ENCODE measurements around the gene MRPL14.

The MRPL14 gene

DNA sequence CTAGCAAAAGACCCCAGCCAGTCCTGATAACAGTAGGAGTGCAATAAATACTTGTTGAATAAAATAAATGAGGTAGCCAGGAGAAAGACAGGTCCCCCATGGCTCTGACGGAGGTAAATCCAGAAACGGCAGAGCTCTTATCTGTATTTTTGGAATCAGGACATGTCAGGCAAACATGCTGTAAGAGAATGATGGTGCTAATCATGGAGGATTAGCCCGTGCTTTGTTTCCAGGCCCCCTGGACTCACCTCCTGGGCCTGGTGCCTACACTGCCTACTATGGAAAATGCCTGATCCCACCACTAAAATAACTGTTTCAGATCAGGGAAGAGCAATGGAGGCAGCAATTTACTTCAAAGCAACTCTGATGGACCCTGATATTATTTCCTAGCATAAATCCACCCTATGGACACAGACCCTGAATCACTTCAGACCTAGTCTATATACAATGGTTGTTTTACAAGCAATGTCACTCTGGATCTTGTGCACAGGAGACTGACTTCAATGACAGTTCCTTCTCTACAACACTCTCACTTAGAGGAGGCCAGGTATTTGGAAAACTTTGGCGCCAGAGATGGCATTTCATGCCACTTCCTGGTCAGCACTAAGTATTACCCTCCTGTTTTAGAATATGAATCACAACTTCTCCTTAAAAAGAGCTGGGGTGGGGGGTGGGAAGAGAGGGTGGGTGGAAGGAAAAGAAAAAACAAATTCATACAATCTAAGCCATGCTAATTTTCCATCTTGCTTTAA lies 6.4 kb downstream of the MRPL14 start:
- DNase-seq, result no peak

GRCh38 chr6:44119704-44120262 lies 7.5 kb downstream of the MRPL14 start:
- DNase-seq, result no peak

GRCh38 chr6:44117397-44118128 lies 9.7 kb downstream of the MRPL14 start:
- no peak for DNase-seq

DNA sequence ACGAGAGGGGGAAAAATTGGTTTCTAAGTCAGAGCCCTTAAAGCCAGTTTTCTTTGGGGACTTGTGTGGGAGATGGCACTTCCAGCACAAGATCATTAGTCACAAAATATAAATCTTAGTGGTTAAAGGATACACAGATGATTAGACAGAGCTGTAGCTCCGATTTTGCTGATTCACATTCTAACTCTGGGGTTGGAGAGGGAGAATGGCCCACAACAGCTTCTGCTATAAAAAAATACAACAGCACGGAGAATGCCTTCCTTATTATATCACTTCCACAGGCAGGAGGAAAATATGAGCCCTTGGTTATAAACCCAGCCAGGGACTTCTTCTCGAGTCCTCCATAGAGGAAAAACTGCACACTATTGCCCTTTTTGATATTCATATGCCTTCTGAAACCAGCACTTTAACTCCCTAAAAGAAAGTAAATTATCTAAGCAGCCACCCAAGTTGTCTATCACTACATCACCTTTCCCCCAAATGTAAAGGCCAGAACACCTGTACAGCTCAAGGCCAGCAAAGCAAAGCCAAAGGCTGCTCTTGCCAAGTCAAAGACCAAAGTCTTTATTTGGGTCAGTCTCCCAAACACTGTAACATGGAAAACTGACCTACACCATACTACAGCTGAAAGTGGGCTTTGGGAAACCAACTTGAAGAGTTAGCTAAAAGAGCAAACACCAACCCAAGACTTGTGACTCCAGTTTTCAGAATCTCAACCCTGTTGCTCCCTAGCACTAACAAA lies 10.4 kb downstream of the MRPL14 start:
- DNase-seq, result no peak

- DNase-seq, result no peak
These were observed 11.4 kb downstream of the MRPL14 start for GRCh38 chr6:44115866-44116265.

DNA sequence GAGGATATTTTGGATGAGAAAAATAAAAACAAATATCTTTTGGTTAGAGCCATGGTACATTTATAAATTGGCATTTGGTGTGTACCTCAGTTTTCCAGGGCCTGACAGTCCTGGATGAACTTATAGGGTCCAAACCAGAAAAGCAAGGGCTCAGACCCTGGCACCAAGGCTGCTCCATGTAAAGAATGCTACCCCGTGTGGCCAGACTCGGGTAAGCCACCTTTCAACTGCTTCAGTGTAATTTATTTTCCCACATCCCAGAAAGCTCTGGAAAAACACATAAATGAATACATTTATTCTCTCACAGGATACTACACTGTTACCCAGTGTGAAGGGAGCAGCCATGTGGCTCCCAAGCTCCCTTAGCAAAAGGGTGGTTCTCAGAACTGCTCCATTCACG lies 13.8 kb downstream of the MRPL14 start:
- DNase-seq, result no peak

DNA sequence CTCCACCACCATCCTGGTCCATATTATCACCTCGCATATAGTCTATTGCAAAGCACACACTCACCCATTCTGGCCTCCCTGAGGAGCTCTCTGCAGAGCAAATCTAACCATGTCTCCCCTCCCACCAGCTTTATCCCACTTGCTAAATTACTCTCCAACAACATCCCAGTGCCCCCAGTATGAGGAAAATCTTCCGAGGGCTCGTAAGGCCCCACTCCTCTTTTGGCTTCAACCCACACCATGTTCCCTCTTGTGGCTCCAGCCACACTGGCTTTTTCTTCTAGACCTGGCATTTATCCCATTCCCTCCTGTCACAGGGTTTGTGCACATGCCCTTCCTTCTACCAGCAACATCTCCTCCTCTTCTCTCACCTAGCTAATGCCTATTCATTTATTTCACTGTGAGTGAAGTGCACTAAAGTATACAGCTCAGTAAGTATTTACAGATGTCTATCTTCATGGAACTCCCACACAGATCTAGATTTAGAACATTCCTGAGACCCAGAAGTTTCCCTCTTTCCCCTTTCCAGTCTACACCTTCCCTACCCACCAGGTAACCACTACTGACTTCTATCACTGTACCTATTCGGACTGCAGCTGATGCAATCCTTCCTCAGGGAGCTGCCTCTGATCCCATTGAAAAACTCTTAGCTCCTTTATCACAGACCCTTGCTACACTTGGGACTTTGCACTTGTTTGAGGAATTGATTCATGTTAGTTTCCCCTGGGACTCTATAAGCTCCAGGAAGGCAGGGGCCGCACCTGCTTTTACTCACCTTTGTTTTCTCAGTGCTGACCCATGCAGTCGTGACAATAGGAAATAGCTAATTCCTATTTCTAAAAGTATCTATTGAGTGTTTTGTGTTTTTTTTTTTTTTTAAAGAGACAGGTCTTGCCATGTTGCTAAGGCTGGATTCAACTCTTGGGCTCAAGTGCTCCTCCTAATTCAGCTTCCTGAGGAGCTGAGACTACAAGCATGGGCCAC lies 15.5 kb downstream of the MRPL14 start:
- DNase-seq, result no peak

GRCh38 chr6:44110966-44111365 lies 16.3 kb downstream of the MRPL14 start:
- DNase-seq, result no peak

- no peak for DNase-seq
These were observed 17.1 kb downstream of the MRPL14 start for GRCh38 chr6:44110005-44110676.

GRCh38 chr6:44109212-44109611 lies 18.0 kb downstream of the MRPL14 start:
- no peak for DNase-seq

- no peak for DNase-seq
These were observed 18.8 kb downstream of the MRPL14 start for GRCh38 chr6:44108471-44108870.

GRCh38 chr6:44107017-44107416 lies 20.2 kb downstream of the MRPL14 start:
- DNase-seq, result no peak

- no peak for DNase-seq
These were observed 21.1 kb downstream of the MRPL14 start for GRCh38 chr6:44105993-44106740.

DNA sequence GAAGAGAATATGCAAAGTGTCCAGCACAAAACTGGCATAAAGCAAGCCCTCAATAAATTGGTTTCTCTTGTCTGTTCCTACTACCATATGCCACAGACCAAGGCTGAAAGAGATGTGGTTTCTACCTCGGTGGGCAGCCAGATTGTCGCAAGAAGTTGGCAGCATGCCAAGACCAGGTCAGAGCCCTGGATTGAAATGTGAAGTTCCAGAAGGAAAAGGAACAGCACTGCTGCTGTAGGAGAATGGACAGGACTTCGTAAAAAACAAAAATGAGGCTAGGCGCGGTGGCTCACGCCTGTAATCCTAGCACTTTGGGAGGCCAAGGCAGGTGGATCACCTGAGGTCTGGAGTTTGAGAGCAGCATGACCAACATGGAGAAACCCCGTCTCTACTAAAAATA lies 22.1 kb downstream of the MRPL14 start:
- no peak for DNase-seq

- DNase-seq, result no peak
These were observed 22.7 kb downstream of the MRPL14 start for GRCh38 chr6:44104481-44105021.

- DNase-seq, result no peak
These were observed 24.7 kb downstream of the MRPL14 start for GRCh38 chr6:44102527-44102926.

DNA sequence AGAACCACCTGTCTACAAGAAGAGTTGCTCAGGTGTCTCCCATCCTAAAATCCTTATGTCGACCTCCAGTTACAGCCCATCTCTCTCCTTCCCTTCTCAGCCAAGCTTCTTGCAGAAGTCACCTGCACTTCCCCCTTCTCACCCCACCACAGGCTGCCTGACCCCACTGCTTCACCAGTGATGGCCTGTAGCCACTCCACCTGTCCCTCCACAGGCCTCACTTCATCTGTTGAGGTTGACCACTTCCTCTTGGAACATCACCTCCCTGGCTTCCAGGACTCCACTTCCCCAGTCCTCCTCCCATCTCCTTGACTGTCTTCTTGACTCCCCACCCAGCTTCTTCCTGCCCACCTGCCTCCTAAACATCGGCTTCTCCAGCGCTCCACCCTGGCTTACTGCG lies 25.4 kb downstream of the MRPL14 start:
- DNase-seq, result no peak

GRCh38 chr6:44100088-44100550 lies 27.1 kb downstream of the MRPL14 start:
- no peak for DNase-seq

GRCh38 chr6:44099192-44099591 lies 28.1 kb downstream of the MRPL14 start:
- DNase-seq, result no peak

- no peak for DNase-seq
These were observed 29.4 kb downstream of the MRPL14 start for GRCh38 chr6:44097782-44098317.
